Activated CD4-positive, alpha-beta T cell treated with anti-CD3 and anti-CD28 coated beads, Interleukin-2, Interleukin-4, amounts not matched to agents 100 ng/mL and 50 ng/mL, durations not matched to agents 16 hours and 8 hours (primary cell): ENCODE data around the gene OSBPL1A.

Experiments
- DNase-seq: peaks from one replicate; pipeline ENCODE4 v3.0.0-alpha.2; 2020; ENCODE audit warnings: low spot score

The OSBPL1A gene

GRCh38 chr18:24121625-24122024 lies 276.0 kb downstream of the OSBPL1A start:
- DNase-seq, result no peak

GRCh38 chr18:24120676-24121075 lies 276.9 kb downstream of the OSBPL1A start:
- DNase-seq, result no peak

GRCh38 chr18:24118750-24119577 lies 278.7 kb downstream of the OSBPL1A start:
- DNase-seq, result peak; percentile 78

- no peak for DNase-seq
Observed at GRCh38 chr18:24115628-24116027, 282.0 kb downstream of the OSBPL1A start.

- peak; percentile 15 for DNase-seq
Observed at GRCh38 chr18:24114924-24115549, 282.6 kb downstream of the OSBPL1A start.

GRCh38 chr18:24112874-24113615 lies 284.6 kb downstream of the OSBPL1A start:
- DNase-seq, result no peak

GRCh38 chr18:24112464-24112863 lies 285.2 kb downstream of the OSBPL1A start:
- DNase-seq, result no peak
